Neural cell (in vitro differentiated cells): ENCODE results near the gene RMI2. TPM values are rescaled to one million over a fixed set of nuclear protein-coding genes. Genes with fewer than 3 reads are reported as not detected.

Experiments
- H2AFZ ChIP-seq: fragments of 200-600, 300-800 bp; sonication (generic), shearing (Covaris generic); 2 replicates; pipeline ENCODE4 v1.6.0; 2014; ENCODE audit warnings: low read depth, mild to moderate bottlenecking, antibody characterized with exemption, low read length, moderate library complexity
- H3F3A ChIP-seq: fragments of 200-600 bp; shearing (Covaris generic); 2 replicates; pipeline ENCODE4 v1.6.1; 2016; ENCODE audit warnings: mild to moderate bottlenecking, moderate library complexity, mixed read lengths, antibody characterized with exemption, low read length; ENCODE audit not compliant: insufficient read depth, poor library complexity, severe bottlenecking
- H3K27ac ChIP-seq: fragments of 200-600, 300-800 bp; sonication (generic), shearing (Covaris generic); 2 replicates; pipeline ENCODE4 v1.5.1; 2014; ENCODE audit warnings: mild to moderate bottlenecking, low read length, moderate library complexity
- H3K27me3 ChIP-seq: fragments of 300-800, 200-600 bp; sonication (generic), shearing (Covaris generic); 2 replicates; pipeline ENCODE4 v1.6.0; 2014; ENCODE audit warnings: mild to moderate bottlenecking, low read depth, low read length, moderate library complexity; ENCODE audit not compliant: insufficient read depth
- H3K36me3 ChIP-seq: fragments of 300-800, 200-600 bp; sonication (generic), shearing (Covaris generic); 2 replicates; pipeline ENCODE4 v1.5.1; 2014; ENCODE audit warnings: mild to moderate bottlenecking, antibody characterized with exemption, low read length, moderate library complexity; ENCODE audit not compliant: insufficient read depth
- H3K4me2 ChIP-seq: fragments of 300-800, 200-600 bp; sonication (generic), shearing (Covaris generic); 2 replicates; pipeline ENCODE4 v1.6.0; 2014; ENCODE audit warnings: mild to moderate bottlenecking, low read length
- H3K4me3 ChIP-seq: fragments of 300-800, 200-600 bp; sonication (generic), shearing (Covaris generic); 2 replicates; pipeline ENCODE4 v1.5.1; 2014; ENCODE audit warnings: mild to moderate bottlenecking, low read length, moderate library complexity
- H3K79me2 ChIP-seq: fragments of 200-600 bp; shearing (Covaris generic); replicated peaks from 2 replicates; pipeline ENCODE4 v1.6.0; 2014; ENCODE audit warnings: mild to moderate bottlenecking, low read length, moderate library complexity; ENCODE audit not compliant: insufficient read depth
- H3K9ac ChIP-seq: fragments of 300-800, 200-600 bp; sonication (generic), shearing (Covaris generic); 2 replicates; pipeline ENCODE4 v1.6.1; 2016; ENCODE audit warnings: mild to moderate bottlenecking, low read length, mixed read lengths
- H3K9me2 ChIP-seq: fragments of 200-600 bp; shearing (Covaris generic); 2 replicates; pipeline ENCODE4 v1.6.1; 2016; ENCODE audit warnings: mild to moderate bottlenecking, low read length, mixed read lengths; ENCODE audit not compliant: insufficient read depth
- H3K9me3 ChIP-seq: fragments of 200-600, 300-800 bp; sonication (generic), shearing (Covaris generic); 2 replicates; pipeline ENCODE4 v1.6.1; 2016; ENCODE audit warnings: mild to moderate bottlenecking, mixed run types, low read length, moderate library complexity, mixed read lengths
- H4K20me1 ChIP-seq: fragments of 200-600 bp; shearing (Covaris generic); 2 replicates; pipeline ENCODE4 v1.6.1; 2016; ENCODE audit warnings: mild to moderate bottlenecking, mixed run types; ENCODE audit not compliant: insufficient read depth
- EP300 ChIP-seq: fragments of 450-650 bp; conservative IDR thresholded peaks from 2 replicates; pipeline ENCODE4 v1.6.1; 2014; ENCODE audit warnings: antibody characterized with exemption, mild to moderate bottlenecking, moderate library complexity; ENCODE audit not compliant: poor library complexity, severe bottlenecking
- EZH2 ChIP-seq: fragments of 200-600, 300-800 bp; shearing (Covaris generic), sonication (generic); IDR thresholded peaks from 2 replicates; pipeline ENCODE4 v1.6.1; 2014; ENCODE audit warnings: antibody characterized with exemption, low read length, borderline replicate concordance, mild to moderate bottlenecking; ENCODE audit not compliant: insufficient read depth, poor library complexity, severe bottlenecking
- MXI1 ChIP-seq: fragments of 450-650 bp; conservative IDR thresholded peaks from 2 replicates; pipeline ENCODE4 v1.6.1; 2014; ENCODE audit warnings: antibody characterized with exemption, mild to moderate bottlenecking; ENCODE audit not compliant: poor library complexity, severe bottlenecking
- POLR2AphosphoS5 ChIP-seq: IDR thresholded peaks from 2 replicates; pipeline ENCODE4 v1.6.1; 2012
- RAD21 ChIP-seq: fragments of 450-650 bp; conservative IDR thresholded peaks from 2 replicates; pipeline ENCODE4 v1.6.1; 2014; ENCODE audit warnings: antibody characterized with exemption, mild to moderate bottlenecking, moderate library complexity
- SMC3 ChIP-seq: fragments of 450-650 bp; conservative IDR thresholded peaks from 2 replicates; pipeline ENCODE4 v1.6.1; 2014; ENCODE audit warnings: antibody characterized with exemption, mild to moderate bottlenecking, moderate library complexity; ENCODE audit not compliant: poor library complexity
- TAF1 ChIP-seq: IDR thresholded peaks from 2 replicates; pipeline ENCODE4 v1.6.1; 2012; ENCODE audit warnings: low read depth
- polyA plus RNA-seq: library from polyadenylated mRNA; depleted of rRNA; stranded (reverse); fragments of >200 nt; gene quantifications from 2 replicates; pipeline ENCODE4 v1.2.3, GENCODE V29; 2014
- TF ChIP-seq, protein P1 (sequence below): IDR thresholded peaks from 2 replicates; pipeline ENCODE4 v1.6.1; 2012; ENCODE audit warnings: borderline replicate concordance
- TF ChIP-seq, protein P2 (sequence below): fragments of 450-650 bp; IDR thresholded peaks from 2 replicates; pipeline ENCODE4 v1.5.1; 2014; ENCODE audit warnings: antibody characterized with exemption, mild to moderate bottlenecking, moderate library complexity; ENCODE audit not compliant: poor library complexity, severe bottlenecking

The RMI2 gene
- polyA plus RNA-seq, 1 donor from 2014 or later, result 0.48 TPM

DNA sequence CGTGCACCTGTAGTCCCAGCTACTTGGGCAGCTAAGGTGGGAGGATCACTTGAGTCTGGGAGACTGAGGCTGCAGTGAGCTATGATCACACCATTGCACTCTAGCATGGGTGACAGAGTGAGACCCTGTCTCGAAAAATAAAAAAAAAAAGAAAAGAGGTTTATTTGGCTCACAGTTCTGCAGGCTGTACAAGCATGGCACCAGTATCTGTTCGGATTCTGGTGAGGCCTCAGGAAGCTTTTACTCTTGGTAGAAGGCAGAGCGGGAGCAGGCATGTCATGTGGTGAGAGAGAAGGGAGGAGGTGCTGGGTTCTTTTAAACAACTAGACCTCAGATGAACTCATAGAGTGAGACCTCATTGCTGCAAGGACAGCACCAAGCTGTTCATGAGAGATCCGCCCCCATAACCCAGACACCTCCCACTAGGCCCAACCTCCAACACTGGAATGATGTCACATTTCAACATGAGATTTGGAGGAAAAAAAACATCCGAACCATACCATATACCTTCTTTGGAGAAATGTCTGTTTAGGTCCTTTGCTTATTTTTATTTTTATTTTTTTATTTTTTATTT lies 10.3 kb upstream of the RMI2 start:
- H3K36me3 ChIP-seq, result no peaks in the 10 kb centered on the region
- no peaks in the 10 kb centered on the region for H3F3A ChIP-seq
- H4K20me1 ChIP-seq, result no peaks in the 10 kb centered on the region
- H3K27me3 ChIP-seq, result no peaks in the 10 kb centered on the region
- H3K4me3 ChIP-seq, result no peak overlapping the region
- no peak overlapping the region for H3K27ac ChIP-seq
- H2AFZ ChIP-seq, result no peak overlapping the region
- H3K9me3 ChIP-seq, result no peaks in the 10 kb centered on the region
- no peak overlapping the region for H3K9ac ChIP-seq
- TF ChIP-seq RAD21 (no peak), SMC3 (no peak), TAF1 (no peak), EZH2 (no peak), EP300 (no peak)
- TF ChIP-seq, protein P1, sequence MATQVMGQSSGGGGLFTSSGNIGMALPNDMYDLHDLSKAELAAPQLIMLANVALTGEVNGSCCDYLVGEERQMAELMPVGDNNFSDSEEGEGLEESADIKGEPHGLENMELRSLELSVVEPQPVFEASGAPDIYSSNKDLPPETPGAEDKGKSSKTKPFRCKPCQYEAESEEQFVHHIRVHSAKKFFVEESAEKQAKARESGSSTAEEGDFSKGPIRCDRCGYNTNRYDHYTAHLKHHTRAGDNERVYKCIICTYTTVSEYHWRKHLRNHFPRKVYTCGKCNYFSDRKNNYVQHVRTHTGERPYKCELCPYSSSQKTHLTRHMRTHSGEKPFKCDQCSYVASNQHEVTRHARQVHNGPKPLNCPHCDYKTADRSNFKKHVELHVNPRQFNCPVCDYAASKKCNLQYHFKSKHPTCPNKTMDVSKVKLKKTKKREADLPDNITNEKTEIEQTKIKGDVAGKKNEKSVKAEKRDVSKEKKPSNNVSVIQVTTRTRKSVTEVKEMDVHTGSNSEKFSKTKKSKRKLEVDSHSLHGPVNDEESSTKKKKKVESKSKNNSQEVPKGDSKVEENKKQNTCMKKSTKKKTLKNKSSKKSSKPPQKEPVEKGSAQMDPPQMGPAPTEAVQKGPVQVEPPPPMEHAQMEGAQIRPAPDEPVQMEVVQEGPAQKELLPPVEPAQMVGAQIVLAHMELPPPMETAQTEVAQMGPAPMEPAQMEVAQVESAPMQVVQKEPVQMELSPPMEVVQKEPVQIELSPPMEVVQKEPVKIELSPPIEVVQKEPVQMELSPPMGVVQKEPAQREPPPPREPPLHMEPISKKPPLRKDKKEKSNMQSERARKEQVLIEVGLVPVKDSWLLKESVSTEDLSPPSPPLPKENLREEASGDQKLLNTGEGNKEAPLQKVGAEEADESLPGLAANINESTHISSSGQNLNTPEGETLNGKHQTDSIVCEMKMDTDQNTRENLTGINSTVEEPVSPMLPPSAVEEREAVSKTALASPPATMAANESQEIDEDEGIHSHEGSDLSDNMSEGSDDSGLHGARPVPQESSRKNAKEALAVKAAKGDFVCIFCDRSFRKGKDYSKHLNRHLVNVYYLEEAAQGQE, result no peak
- TF ChIP-seq, protein P2, sequence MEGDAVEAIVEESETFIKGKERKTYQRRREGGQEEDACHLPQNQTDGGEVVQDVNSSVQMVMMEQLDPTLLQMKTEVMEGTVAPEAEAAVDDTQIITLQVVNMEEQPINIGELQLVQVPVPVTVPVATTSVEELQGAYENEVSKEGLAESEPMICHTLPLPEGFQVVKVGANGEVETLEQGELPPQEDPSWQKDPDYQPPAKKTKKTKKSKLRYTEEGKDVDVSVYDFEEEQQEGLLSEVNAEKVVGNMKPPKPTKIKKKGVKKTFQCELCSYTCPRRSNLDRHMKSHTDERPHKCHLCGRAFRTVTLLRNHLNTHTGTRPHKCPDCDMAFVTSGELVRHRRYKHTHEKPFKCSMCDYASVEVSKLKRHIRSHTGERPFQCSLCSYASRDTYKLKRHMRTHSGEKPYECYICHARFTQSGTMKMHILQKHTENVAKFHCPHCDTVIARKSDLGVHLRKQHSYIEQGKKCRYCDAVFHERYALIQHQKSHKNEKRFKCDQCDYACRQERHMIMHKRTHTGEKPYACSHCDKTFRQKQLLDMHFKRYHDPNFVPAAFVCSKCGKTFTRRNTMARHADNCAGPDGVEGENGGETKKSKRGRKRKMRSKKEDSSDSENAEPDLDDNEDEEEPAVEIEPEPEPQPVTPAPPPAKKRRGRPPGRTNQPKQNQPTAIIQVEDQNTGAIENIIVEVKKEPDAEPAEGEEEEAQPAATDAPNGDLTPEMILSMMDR, result no peak
- no peaks in the 10 kb centered on the region for H3K9me2 ChIP-seq
- H3K79me2 ChIP-seq, result no peaks in the 10 kb centered on the region
- H3K4me2 ChIP-seq, result no peak overlapping the region

GRCh38 chr16:11339075-11339474 lies 6.2 kb upstream of the RMI2 start:
- no peaks in the 10 kb centered on the region for H3K27me3 ChIP-seq
- no peaks in the 10 kb centered on the region for H3K9me2 ChIP-seq
- no peak overlapping the region for H2AFZ ChIP-seq
- TF ChIP-seq, protein P1, result no peak
- TF ChIP-seq TAF1 (no peak), POLR2AphosphoS5 (no peak), MXI1 (no peak), SMC3 (no peak), RAD21 (no peak), EP300 (no peak), EZH2 (no peak)
- TF ChIP-seq, protein P2, result no peak
- H3K27ac ChIP-seq, result no peak overlapping the region
- H4K20me1 ChIP-seq, result no peaks in the 10 kb centered on the region
- H3K79me2 ChIP-seq, result no peaks in the 10 kb centered on the region
- H3K4me2 ChIP-seq, result no peak overlapping the region
- no peak overlapping the region for H3K4me3 ChIP-seq
- H3K9me3 ChIP-seq, result no peaks in the 10 kb centered on the region
- H3K9ac ChIP-seq, result no peak overlapping the region
- H3K36me3 ChIP-seq, result no peaks in the 10 kb centered on the region
- H3F3A ChIP-seq, result no peaks in the 10 kb centered on the region
